HG02571 (cell line): ENCODE measurements around the gene HAVCR1.
"Not testable (repeated sequence)": the region's sequence is repeated elsewhere in the genome, so short reads cannot be mapped to it uniquely, and the experiment has no call there.

ENCODE experiments used
- ATAC-seq: cut with Tn5 transposase; IDR thresholded peaks from one replicate; pipeline ENCODE4 v1.9.1; 2021; ENCODE audit warnings: mild to moderate bottlenecking, moderate library complexity; ENCODE audit not compliant: unreplicated experiment

Gene HAVCR1

DNA sequence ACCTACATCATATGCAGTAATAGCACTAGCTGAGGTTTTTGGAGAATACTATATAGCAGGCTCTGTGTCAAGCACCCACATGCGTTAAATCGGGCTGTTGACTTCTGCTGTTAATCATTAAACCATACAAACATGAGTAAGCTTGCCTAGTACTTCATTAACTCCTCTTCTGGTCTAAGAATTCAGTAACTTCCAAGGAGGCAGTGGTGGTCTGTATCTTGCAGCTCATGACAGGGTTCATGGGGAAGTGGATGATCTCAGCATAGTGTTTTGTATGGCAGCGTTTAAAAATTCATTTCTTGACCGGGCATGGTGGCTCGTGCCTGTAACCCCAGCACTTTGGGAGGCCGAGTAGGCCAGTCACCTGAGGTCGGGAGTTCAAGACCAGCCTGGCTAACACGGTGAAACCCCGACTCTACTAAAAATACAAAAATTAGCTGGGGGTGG, at the start of gene HAVCR1:
Gene HAVCR1, minus strand, starts transcription at position 24 of the 447 bp plus-strand sequence. CDS start 1,173 bp downstream, outside the sequence.
- no peak for ATAC-seq

DNA sequence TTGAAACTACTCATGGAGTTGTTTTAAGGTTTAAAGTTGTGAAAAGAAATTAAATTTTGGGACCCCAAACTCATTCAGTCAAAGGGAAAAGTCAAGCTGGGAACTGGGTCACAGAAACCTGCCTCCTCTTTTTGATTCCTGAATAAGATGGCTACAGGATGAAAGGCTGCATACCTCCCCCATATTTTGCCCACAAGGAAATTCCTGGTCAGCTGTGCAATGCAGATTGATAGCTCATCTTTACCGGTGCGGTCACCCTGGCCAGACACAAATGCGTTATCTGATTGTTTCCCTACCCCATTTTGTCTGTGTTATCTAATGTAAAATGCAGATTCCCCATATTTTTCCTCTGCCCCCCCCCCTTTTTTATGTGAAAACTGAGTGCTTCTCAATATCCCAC, 48.6 kb upstream of the HAVCR1 start:
- no peak for ATAC-seq

- ATAC-seq: peak; percentile 38
These were observed 47.9 kb upstream of the HAVCR1 start for GRCh38 chr5:157106630-157107461.

GRCh38 chr5:157100140-157100679, 41.3 kb upstream of the HAVCR1 start:
- ATAC-seq: peak; percentile 49

DNA sequence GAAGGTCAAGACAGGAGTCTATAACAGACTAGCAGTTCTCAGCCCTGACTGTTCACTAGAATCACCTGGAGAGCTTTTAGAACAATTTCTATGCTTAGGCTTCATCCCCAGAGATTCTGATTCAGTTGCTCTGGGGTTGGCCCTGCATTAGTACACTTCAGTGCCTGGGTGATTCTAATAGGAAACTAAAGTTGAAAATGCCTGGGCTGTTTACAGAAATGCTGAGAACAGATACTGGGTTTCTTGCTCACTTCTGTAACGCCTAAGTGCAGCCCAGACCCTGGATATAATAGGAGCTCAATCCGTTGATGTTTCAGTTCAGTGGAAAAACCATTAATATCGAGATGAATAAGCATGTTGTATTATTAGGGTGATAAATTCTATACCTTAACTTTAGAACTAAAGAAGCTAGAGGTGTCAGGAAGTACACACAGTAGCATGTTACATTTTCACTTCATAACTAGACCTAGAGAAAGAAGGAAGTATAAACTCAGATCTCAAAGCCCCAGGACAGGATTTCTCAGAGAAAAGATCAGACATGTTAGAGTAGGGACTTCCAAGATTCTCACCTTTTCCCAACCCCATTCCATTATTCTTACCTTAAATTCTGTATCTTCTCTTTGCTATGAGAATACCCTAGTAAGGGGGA, 29.6 kb upstream of the HAVCR1 start:
- no peak for ATAC-seq

DNA sequence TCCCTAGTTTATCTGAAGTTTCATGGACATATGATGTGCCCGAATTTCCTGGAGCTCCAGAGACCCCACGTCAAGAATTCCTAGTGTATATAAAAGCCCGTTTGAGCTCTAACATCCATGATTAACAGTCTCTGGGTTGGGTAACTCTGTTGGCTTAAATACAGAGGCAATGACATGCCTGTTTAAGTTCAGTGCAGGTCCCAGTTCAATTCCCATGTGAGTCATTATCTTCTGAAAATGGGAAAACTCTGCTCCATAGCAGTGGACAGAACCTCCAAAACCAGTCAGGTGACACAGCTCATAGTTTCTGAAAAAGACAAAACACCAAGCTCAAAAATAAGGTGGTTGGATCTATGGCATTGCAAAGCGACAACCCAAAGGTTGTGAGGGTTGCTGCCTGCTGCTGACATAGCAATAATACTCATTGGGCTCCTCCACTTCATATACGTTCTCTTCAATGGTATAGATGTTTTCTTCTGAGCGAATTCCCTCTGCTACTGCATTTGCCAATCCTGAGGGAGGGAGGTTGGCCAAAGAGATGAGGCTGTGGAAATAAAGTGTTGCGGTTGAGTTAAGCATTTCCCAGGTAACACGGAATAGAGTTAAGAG, 27.9 kb upstream of the HAVCR1 start:
- no peak for ATAC-seq

DNA sequence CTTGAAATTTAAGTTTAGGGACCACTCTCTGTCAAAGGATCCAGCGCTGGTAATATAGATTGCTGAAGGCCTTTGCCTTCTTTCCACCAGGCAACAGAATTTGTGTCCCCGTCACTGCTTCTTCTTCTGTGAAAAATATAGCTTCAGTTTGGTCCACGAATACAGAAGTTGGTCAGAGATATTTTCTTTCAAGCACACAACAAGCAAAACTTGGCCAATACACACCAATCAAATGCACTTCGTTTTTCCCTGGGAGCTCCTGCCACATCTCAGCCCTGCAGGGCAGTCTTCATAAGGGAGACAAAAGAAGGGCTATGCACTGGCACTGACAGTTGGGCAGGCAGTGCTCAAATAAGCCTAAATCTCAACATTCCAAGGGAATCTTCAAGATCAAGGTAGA, 27.0 kb upstream of the HAVCR1 start:
- no peak for ATAC-seq

- no peak for ATAC-seq
These were observed 21.4 kb upstream of the HAVCR1 start for GRCh38 chr5:157080286-157080685.

DNA sequence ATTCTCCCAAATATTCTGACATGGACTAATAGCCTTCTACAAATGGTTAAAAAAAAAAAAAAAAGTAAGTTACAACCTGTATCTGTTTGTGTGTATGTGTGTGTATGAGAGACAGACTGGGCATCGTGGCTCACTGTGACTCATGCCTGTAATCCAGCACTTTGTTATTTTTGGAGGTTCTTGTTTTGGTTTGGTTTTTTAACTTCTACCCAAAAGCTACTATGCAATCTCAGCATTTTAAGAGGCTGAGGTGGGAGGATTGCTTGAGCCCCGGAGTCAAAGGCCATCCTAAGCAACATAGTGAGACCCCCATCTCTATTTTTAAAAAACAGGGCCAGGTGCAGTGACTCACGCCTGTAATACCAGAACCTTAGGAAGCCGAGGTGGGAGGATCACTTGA, 17.6 kb upstream of the HAVCR1 start:
- no peak for ATAC-seq

- no peak for ATAC-seq
These were observed 13.6 kb upstream of the HAVCR1 start for GRCh38 chr5:157072508-157072907.

DNA sequence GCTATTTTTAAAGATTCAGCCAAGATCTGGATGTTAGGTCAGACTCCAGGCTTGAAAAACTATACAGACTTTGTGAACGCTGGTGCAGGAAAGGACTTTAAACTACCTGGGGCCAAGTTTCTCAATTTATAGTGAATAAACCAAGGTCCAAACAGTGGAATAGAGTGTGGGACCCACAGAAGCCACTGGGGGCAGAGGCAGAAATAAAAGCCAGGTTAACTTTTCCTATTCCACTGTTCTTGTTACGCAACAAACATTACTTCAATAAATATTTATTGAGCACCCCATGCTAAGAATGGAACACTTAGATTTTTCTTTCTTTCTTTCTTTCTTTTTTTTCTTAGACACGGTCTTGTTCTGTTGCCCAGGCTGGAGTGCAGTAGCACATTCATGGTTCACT, 11.0 kb upstream of the HAVCR1 start:
- no peak for ATAC-seq

DNA sequence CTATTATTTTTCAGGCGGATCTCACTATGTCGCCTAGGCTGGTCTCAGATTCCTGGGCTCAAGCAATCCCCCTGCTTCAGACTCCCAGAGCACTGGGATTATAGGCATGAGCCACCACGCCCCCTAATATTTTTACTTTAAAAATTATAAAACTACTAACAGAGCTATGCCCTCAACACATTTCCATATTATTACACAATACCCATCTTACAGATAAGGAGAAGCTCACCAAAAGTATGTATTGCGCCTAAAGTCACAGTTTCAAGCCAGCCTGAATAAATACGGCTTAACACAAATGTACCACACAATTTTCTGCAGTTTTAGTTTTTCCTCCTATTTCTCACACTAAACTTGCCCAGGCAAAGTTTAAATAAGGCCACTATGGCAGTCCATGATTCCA, 9.9 kb upstream of the HAVCR1 start:
- ATAC-seq: no peak

GRCh38 chr5:157068339-157068738, 9.4 kb upstream of the HAVCR1 start:
- no peak for ATAC-seq

DNA sequence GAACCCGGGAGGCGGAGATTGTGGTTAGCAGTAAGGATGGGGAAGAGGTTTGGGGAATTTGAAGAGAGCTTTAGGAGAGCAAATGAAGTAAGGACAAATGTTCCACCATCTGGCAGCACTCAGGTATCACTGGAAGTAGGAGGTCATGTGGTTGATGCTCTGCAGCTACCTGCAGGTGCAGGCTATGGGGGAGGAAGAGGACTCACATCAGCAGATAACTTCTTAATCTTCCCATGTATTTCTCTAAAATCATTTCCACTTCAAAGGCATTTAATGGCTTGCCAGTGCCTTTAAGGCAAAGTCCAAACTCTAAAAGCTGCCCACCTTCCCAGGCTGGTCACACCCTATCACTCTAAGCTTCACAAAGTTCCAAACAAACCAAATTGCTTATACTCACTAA, 8.1 kb upstream of the HAVCR1 start:
- ATAC-seq: no peak

DNA sequence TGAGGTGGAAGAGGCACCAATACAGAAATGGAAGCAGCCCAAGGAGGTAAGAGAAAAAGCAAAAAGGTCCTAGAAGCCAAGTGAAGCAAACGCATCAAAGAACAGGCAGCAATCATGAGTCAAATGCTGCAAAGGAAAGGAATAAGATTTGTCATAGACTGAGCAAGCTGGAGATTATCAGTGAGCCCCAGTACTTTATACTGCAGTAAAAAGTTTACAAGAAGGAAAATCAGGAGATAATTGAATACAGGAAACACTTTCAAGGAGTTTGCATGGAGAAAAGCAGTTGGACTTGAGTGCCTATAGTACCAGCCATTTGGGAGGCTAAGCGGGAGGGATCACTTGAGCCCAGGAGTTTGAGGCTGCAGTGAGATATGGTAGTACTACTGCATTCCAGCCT, 7.2 kb upstream of the HAVCR1 start:
- ATAC-seq: no peak

- ATAC-seq: no peak
These were observed 5.0 kb upstream of the HAVCR1 start for GRCh38 chr5:157063776-157064430.

GRCh38 chr5:157059891-157060290, 975 bp upstream of the HAVCR1 start:
- ATAC-seq: no peak

DNA sequence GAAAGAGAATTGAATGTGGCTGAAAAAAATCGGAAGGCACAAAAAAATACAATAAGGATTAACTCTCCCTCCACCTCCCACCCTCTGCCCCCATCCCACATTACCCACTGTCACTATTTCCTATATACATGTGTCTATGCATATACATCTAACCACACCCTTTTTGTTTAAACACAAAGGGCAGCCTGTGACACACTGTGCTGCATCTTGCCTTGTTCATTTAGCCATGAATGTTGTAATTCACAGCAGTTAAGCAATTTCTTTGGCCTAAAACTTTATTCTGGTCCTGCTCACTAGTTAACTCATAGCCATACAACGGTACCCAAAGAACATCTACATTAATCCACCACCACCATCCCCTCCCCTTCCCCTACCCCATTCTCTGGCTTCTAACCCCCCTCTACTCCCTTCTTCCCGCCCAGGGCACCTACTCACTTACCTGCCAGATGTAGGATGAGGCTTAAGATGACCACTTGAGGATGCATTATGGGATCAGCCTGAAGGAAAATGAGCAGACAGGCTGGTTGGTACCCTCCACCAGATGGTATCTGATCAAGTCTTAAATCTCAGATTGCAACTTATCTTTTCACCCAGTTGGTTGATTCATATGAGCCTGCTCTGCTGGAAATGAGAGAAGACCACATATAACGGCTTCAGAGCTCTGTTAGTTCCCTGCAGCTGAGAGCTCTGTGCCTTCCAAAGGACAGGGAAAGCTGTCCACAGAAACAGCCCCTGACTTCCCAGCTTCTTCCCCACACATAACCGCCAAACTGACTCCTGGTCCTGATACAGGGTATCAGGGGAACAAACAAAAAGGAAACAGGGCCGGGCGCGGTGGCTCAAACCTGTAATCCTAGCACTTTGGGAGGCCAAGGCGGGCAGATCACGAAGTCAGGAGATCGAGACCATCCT, 1.2 kb downstream of the HAVCR1 start:
- ATAC-seq: no peak

GRCh38 chr5:157056848-157057247, 2.1 kb downstream of the HAVCR1 start:
- ATAC-seq: not testable (repeated sequence)

- ATAC-seq: no peak
These were observed 7.2 kb downstream of the HAVCR1 start for GRCh38 chr5:157051604-157052245.
